OCI-LY3 (cell line): ENCODE results near the gene MEAF6.

Experiments
- H2AFZ ChIP-seq: fragments of 200-600, 300-600 bp; shearing (Covaris generic); 2 replicates; pipeline ENCODE4 v1.6.0; 2014; ENCODE audit warnings: antibody characterized with exemption, low read depth, low read length
- H3K27ac ChIP-seq: fragments of 200-600, 300-600 bp; sonication (generic); 2 replicates; pipeline ENCODE4 v1.5.1; 2014; ENCODE audit warnings: mild to moderate bottlenecking, low read length, moderate library complexity, mixed read lengths
- H3K27me3 ChIP-seq: fragments of 200-600, 300-600 bp; sonication (generic); 2 replicates; pipeline ENCODE4 v1.6.1; 2014; ENCODE audit warnings: low read depth, low read length, mixed read lengths
- H3K36me3 ChIP-seq: fragments of 200-600, 300-600 bp; sonication (generic); replicated peaks from 2 replicates; pipeline ENCODE3; 2014; ENCODE audit warnings: low read depth, low read length, mixed read lengths
- H3K4me1 ChIP-seq: fragments of 300-600, 200-600 bp; sonication (generic); 2 replicates; pipeline ENCODE4 v1.6.1; 2014; ENCODE audit warnings: low read length, mixed read lengths
- H3K4me2 ChIP-seq: fragments of 200-600, 300-600 bp; sonication (generic); 2 replicates; pipeline ENCODE4 v1.6.1; 2014; ENCODE audit warnings: low read length, mixed read lengths
- H3K4me3 ChIP-seq: fragments of 300-600, 200-600 bp; sonication (generic); 2 replicates; pipeline ENCODE4 v1.5.1; 2014; ENCODE audit warnings: antibody characterized with exemption, mild to moderate bottlenecking, low read length, moderate library complexity
- H3K79me2 ChIP-seq: fragments of 300-600, 200-600 bp; shearing (Covaris generic); 2 replicates; pipeline ENCODE4 v1.6.1; 2014; ENCODE audit warnings: mild to moderate bottlenecking, low read length, mixed read lengths
- H3K9ac ChIP-seq: fragments of 300-600, 200-600 bp; shearing (Covaris generic); 2 replicates; pipeline ENCODE4 v1.6.0; 2014; ENCODE audit warnings: mild to moderate bottlenecking, low read length, moderate library complexity
- H3K9me3 ChIP-seq: fragments of 200-600, 300-600 bp; shearing (Covaris generic); 2 replicates; pipeline ENCODE4 v1.6.1; 2014; ENCODE audit warnings: low read length, mixed read lengths; ENCODE audit not compliant: insufficient read depth
- H4K20me1 ChIP-seq: fragments of 200-600, 300-600 bp; sonication (generic); 2 replicates; pipeline ENCODE4 v1.6.1; 2016; ENCODE audit warnings: low read length, mixed read lengths; ENCODE audit not compliant: insufficient read depth
- EZH2phosphoT487 ChIP-seq: fragments of 200-600 bp; shearing (Covaris generic); IDR thresholded peaks from 2 replicates; pipeline ENCODE4 v1.6.1; 2018; ENCODE audit warnings: antibody characterized with exemption, mixed run types, low read depth
- TF ChIP-seq, protein P1 (sequence below): fragments of 200-600, 300-600 bp; sonication (generic); IDR thresholded peaks from 2 replicates; pipeline ENCODE4 v1.5.1; 2014; ENCODE audit warnings: antibody characterized with exemption, low read length, low read depth

Gene MEAF6

DNA sequence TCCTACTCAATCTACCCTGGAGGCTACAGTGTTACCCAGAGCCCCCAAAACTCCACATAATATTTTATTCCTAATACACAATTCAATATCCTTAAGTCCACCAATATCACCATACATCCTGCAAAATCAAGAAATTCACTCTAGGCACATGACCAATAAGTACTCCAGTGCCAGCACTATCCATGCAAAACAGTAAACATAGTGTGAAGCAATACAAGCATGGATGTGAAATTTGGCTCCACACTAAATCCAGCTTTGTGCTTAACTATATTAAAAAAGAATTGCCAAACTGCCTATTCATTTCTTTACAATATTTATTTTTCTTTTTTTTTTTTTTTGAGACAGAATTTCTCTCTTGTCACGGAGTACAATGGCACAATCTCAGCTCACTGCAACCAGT lies 3.0 kb upstream of the MEAF6 start:
- Histone ChIP-seq H2AFZ (no peak overlapping the region), H3K4me2 (no peak overlapping the region), H3K9ac (no peak overlapping the region), H3K36me3 (peaks cover 4% of the 10 kb centered on the region), H3K27me3 (no peaks in the 10 kb centered on the region), H4K20me1 (peaks cover 4% of the 10 kb centered on the region; the same call in 1 of the 2 replicates), H3K4me3 (no peak overlapping the region), H3K4me1 (peaks cover 10% of the 10 kb centered on the region), H3K9me3 (no peaks in the 10 kb centered on the region), H3K79me2 (peaks cover 11% of the 10 kb centered on the region), H3K27ac (no peak overlapping the region)
- no peak for TF ChIP-seq EZH2phosphoT487
- TF ChIP-seq, protein P1, sequence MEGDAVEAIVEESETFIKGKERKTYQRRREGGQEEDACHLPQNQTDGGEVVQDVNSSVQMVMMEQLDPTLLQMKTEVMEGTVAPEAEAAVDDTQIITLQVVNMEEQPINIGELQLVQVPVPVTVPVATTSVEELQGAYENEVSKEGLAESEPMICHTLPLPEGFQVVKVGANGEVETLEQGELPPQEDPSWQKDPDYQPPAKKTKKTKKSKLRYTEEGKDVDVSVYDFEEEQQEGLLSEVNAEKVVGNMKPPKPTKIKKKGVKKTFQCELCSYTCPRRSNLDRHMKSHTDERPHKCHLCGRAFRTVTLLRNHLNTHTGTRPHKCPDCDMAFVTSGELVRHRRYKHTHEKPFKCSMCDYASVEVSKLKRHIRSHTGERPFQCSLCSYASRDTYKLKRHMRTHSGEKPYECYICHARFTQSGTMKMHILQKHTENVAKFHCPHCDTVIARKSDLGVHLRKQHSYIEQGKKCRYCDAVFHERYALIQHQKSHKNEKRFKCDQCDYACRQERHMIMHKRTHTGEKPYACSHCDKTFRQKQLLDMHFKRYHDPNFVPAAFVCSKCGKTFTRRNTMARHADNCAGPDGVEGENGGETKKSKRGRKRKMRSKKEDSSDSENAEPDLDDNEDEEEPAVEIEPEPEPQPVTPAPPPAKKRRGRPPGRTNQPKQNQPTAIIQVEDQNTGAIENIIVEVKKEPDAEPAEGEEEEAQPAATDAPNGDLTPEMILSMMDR = no peak

DNA sequence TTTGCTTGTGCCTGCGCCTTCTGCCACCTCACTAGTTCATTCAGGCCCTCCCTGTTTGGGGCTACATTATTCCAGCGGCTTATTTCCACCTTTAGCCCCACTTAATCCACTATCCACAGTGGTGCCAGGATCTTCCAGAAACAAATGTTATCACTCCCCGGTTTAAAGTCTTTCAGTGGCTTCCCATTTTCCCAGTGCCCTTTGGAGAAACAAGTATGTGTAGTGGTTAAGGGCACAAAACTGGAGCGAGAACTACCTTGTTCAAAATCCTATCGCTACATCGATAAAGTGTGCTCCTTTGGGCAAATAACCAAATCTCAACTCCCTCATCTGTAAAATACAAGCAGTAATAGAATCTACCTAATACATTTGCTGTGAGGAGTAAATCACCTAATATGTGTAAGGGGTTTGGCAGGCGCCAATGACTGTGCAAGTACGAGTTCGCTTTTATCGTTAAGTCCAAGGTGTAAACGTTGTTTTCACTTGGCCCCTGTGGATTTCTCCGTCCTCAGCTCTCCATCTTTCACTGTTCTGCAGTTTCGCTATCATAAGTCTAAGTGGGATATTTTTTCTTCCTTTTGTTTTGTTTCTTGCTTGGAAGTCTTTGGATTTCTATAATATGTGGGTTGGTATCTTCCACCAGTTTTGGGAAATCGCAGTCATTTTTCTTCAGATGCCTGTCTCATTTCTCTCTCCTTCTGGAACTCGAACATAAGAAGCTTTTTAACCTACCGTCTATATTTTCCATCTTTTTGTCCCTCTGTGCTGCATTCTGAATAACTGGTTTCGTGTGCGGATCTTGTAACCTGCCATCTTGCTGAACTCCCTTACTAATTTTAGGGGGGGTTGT lies 844 bp upstream of the MEAF6 start:
- Histone ChIP-seq H3K4me1 (peaks cover 10% of the 10 kb centered on the region), H3K27me3 (no peaks in the 10 kb centered on the region), H3K9me3 (no peaks in the 10 kb centered on the region), H3K4me3 (peak overlapping the region; percentile 92), H3K36me3 (peaks cover 8% of the 10 kb centered on the region), H2AFZ (peak overlapping the region; percentile 62; the same call in 1 of the 2 replicates), H3K27ac (peak overlapping the region; percentile 38; the same call in 1 of the 2 replicates), H3K9ac (peak overlapping the region; percentile 80), H3K79me2 (peaks cover 11% of the 10 kb centered on the region), H4K20me1 (peaks cover 4% of the 10 kb centered on the region; the same call in 1 of the 2 replicates), H3K4me2 (peak overlapping the region; percentile 97)
- no peak for TF ChIP-seq EZH2phosphoT487
- TF ChIP-seq, protein P1 = no peak

DNA sequence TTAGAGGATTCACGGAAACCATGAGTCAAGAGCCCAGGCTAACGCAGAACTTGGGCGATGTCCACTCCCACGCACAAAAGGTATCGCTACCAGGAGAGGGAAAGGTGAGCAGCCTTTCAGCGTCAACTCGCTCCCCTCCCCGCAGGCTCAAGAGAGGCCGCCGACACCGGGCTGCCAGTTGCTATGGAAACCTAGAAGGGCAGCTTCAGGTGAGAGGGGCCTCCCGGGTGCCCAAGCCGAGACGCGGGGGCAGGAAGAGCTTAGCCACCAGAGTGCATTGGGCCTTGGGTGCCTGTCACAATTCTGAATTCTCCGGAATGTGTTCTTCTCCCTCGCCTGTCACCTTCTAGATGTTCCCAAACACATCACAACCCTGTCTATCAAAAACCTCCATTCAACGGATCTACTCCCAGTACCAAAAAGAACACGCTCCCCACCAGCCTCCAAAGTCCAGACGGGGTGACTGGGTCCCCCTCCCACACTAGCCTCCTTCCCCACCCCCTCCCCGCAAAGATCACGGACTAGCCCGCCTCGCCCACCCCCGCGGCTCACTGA lies 694 bp downstream of the MEAF6 start:
- Histone ChIP-seq H3K27ac (no peak overlapping the region), H3K9ac (peak overlapping the region; percentile 80)
- no peak for TF ChIP-seq EZH2phosphoT487
- TF ChIP-seq, protein P1 = no peak

DNA sequence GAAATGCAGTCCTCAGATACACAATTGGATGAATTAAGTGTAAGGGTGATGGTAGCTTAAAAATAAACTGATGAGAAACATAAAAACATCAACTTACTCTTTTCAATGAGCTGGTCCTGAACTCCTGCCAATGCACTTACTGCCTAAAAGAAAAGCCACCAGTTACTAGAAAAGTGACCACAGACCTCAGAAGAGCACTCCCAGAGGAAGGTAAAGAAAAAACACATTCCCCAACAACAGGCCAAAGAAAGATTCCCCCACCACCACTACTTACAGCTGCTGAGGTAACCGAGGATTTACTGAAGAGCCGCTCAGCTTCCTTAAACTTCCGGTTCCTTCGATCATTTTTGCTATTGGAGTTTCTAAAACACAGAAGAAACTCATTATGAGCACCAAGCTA lies 5.4 kb downstream of the MEAF6 start:
- no peak for TF ChIP-seq EZH2phosphoT487
- TF ChIP-seq, protein P1 = peak; percentile 14; the same call in 1 of the 2 replicates
- no peak overlapping the region for H3K9ac ChIP-seq
- no peak overlapping the region for H3K4me3 ChIP-seq
- H3K27ac ChIP-seq = no peak overlapping the region
- H3K36me3 ChIP-seq = peaks cover 8% of the 10 kb centered on the region
- no peak overlapping the region for H2AFZ ChIP-seq
- H3K4me1 ChIP-seq = peaks cover 19% of the 10 kb centered on the region
- peaks cover 11% of the 10 kb centered on the region for H3K79me2 ChIP-seq
- no peaks in the 10 kb centered on the region for H3K27me3 ChIP-seq
- no peaks in the 10 kb centered on the region for H3K9me3 ChIP-seq
- H3K4me2 ChIP-seq = no peak overlapping the region
- peaks cover 4% of the 10 kb centered on the region; the same call in 1 of the 2 replicates for H4K20me1 ChIP-seq

More for the DNA sequence above, 694 bp downstream of the MEAF6 start:
- Histone ChIP-seq H2AFZ (peak overlapping the region; percentile 76; the same call in 1 of the 2 replicates), H3K27me3 (no peaks in the 10 kb centered on the region), H3K4me1 (peaks cover 10% of the 10 kb centered on the region), H3K79me2 (peaks cover 11% of the 10 kb centered on the region), H4K20me1 (peaks cover 4% of the 10 kb centered on the region; the same call in 1 of the 2 replicates), H3K4me3 (peak overlapping the region; percentile 92), H3K4me2 (peak overlapping the region; percentile 95), H3K9me3 (no peaks in the 10 kb centered on the region), H3K36me3 (peaks cover 8% of the 10 kb centered on the region)
